GM19023 (cell line): ENCODE measurements around the gene ATG9A.
"Not testable (repeated sequence)": the region's sequence is repeated elsewhere in the genome, so short reads cannot be mapped to it uniquely, and the experiment has no call there.

Source experiments
- ATAC-seq: cut with Tn5 transposase; IDR thresholded peaks from one replicate; pipeline ENCODE4 v1.9.1; 2021; ENCODE audit warnings: mild to moderate bottlenecking, moderate library complexity; ENCODE audit not compliant: unreplicated experiment

Gene ATG9A

DNA sequence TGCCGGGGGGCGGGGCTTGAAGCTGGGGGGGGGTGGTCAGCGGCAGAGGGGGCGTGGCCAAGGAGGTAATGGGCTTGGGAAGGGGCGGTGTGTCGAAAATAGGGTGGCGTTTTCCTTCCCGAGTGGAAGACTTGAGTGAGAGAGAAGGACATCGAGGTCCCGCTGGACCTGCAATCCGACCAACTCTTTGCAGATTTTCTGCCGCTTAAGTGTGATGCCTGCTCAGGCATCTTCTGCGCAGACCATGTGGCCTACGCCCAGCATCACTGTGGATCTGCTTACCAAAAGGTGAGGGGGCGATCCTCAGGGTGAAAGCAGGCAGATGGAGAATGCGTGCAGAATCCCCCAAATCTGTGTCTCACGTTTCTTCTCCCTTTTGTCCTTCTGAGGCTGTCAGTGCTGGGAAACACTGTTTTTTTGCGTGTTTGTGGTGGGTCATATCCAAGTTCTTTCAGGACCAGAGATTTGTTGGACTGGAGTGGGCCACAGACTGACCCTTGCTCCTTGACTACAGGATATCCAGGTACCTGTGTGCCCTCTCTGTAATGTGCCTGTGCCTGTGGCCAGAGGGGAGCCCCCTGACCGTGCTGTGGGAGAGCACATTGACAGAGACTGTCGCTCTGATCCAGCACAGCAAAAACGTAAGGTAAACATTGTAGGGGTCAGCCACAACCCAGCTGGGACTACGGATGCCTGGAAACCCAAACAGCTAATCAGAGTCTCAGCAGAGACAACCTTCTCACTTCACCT lies 22.1 kb downstream of the ATG9A start:
- no peak for ATAC-seq

DNA sequence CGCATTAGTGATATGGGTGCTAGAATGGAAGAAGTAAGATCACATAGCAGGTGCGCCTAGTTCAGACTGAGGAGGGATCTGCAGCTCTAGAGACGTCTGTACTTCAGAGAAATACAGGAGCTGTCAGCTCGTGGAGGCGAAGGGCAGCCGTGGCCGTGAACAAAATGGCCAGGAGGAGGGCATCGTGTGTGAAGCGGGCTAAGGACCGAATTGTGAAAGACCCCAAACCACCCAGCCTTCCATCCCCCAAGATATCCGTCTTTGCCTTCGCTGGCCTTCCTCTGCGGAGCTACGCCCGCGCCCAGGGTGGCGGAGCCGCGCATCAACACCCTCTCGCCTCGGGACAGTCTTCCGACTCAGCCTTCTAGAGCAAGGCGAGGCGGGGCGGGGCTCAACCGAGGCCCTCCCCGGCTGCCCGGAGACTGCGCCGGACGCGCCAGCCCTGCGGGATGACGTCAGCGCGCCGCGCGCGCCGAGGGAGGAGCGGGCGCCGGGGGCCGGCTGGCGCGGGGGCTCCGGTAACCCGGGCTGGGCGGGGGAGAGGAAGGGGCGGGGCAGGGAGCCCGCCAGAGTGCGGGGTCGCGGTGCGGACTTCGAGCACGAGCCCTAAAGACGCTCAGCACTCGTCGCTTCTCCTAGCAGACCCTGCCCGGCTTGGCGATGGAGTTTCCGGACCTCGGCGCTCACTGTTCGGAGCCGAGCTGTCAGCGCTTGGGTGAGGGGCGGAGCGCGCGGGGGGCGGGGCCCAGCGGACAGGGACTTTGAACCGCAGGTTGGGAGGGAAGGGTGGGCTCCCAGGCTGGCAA lies 22.9 kb downstream of the ATG9A start, which contains the start of gene ZFAND2B:
TSS of gene ZFAND2B (plus strand) at position 455 of the 806 bp plus-strand sequence. CDS start at position 661, 206 bp downstream.
- peak; percentile 97 for ATAC-seq

DNA sequence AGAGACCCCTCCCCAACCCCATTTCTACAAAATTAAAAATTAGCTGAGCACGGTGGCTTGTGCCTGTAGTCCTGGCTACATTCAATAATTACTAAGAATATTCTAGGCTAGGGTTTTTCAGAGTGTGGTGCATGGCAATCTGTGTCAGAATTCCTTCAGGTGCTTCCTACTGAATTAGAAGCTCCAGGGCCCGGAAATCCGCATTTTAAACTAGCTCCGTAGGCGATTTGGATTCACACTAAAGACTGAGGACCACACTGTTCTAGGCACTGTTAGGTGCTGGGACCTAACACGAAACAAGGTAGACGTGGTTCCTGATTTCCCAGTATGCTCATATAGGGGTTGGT lies 23.5 kb downstream of the ATG9A start:
- no peak for ATAC-seq

DNA sequence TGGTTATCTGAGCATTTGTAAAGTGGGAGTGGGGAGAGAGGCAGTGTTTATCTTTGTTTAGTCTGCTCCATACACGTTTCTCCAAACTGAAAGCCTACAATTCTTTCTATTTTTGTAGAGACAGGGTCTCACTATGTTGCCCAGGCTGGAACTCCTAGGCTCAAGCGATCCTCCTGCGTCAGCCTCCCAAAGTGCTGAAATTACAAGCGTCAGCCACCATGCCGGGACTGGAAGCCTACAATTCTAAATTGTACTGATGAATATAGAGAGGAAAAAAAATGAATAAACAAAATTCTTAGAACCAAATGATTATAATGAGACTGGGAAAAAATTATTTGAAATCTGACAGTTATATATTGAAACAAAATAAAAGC lies 24.3 kb downstream of the ATG9A start:
- no peak for ATAC-seq

DNA sequence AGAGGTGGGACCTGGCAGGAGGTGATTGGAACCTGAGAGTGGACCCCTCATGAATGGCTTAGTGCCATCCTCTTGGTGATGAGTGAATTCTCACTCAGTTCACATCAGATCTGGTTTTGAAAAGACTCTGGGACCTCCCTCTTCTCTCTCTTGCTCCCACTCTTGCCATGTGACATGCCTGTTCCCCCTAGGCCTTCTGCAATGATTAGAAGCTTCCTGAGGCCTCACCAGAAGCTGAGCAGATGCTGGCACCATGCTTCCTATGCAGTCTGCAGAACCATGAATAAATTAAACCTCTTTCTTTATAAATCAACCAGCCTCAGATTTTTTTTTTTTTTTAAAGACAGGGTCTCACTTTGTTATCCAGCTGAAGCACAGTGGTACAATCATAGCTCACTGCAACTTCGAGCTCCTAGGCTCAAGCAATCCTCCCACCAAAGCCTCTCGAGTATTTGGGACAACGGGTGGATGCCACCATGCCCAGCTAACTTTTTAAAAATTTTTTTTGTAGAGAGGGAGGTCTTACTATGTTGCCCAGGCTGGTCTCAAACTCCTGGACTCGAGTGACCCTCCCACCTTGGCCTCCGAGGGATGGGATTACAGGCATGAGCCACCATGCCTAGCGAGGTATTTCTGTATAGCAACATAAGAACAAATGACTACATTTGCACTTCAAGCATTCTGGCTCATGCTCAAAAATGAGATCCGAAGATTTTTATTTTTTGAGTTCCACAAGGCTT lies 24.8 kb downstream of the ATG9A start:
- ATAC-seq: no peak

DNA sequence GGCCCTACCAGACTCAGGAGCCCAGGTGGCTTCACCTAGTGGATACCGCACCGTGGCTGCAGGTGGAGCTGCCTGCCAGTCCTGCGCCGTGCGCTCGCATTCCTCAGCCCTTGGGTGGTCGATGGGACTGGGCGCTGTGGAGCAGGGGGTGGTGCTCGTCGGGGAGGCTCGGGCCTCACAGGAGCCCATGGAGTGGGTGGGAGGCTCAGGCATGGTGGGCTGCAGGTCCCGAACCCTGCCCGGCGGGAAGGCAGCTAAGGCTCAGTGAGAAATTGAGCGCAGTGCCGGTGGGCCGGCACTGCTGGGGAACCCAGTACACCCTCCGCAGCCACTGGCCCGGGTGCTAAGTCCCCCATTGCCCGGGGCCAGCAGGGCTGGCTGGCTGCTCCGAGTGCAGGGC lies 28.1 kb downstream of the ATG9A start:
- ATAC-seq: not testable (repeated sequence)

DNA sequence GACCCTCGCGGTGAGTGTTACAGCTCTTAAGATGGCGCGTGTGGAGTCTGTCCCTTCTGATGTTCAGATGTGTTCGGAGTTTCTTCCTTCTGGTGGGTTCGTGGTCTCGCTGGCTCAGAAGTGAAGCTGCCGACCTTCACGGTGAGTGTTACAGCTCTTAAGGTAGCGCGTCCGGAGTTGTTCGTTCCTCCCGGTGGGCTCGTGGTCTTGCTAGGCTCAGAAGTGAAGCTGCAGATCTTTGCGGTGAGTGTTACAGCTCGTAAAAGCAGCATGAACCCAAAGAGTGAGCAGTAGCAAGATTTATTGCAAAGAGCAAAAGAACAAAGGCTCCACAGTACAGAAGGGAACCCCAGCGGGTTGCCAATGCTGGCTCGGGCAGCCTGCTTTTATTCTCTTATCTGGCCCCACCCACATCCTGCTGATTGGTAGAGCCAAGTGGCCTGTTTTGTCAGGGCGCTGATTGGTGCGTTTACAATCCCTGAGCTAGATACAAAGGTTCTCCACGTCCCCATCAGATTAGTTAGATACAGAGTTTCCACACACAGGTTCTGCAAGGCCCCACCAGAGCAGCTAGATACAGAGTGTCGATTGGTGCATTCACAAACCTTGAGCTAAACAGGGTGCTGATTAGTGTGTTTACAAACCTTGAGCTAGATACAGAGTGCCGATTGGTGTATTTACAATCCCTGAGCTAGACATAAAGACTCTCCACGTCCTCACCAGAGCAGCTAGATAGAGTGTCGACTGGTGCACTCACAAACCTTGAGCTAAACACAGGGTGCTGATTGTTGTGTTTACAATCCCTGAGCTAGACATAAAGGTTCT lies 28.7 kb downstream of the ATG9A start:
- ATAC-seq: not testable (repeated sequence)

DNA sequence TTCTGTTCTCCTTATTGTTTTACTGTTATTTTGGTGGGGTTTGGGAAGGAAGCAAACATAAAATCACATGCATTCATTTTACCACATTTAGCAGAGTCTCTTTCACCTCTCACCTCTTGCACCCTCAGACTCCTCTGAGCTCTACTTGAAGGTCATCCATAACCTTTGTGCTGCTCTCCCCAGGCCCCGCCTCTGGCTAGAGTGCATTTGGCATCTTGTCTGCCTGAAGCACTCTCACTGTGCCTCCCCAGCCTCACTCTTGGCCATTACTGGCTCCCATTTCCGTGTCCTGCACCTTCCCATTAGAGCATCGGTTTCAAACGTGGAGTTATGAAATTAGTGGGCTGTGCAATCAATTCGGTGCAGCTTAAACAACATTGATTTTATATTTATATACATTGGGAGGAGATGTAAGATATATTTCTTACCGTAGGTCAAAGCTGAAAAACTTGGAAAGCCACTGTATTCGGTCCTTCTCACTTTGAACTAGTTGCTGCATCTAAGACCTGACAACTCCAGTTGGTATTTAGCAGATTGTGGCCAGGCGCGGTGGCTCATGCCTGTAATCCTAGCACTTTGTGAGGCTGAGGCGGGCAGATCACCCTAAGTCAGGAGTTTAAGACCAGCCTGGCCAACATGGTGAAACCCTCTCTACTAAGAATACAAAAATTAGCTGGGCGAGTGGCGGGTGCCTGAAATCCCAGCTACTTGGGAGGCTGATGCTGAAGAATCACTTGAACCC lies 29.8 kb downstream of the ATG9A start:
- no peak for ATAC-seq

DNA sequence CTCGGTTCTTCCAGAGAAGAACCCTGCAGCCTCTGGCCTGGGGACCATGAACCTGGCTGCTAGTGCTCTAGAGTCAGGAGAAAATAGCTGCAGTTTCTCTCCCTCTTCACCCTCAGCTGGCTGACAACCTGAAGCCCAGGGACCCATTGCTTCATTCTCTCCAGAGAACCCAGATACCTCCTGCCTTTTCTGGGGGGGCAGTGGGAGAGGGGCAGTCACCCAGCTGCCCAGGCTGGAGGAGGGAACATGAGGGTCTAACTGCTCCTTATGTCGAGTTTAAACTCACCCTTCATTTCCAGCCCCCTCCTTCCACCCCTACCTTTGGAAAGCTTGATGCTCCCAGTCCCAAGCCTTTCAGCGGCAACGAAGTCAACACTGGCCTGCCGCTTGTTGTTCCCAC lies 30.5 kb downstream of the ATG9A start:
- ATAC-seq: no peak

DNA sequence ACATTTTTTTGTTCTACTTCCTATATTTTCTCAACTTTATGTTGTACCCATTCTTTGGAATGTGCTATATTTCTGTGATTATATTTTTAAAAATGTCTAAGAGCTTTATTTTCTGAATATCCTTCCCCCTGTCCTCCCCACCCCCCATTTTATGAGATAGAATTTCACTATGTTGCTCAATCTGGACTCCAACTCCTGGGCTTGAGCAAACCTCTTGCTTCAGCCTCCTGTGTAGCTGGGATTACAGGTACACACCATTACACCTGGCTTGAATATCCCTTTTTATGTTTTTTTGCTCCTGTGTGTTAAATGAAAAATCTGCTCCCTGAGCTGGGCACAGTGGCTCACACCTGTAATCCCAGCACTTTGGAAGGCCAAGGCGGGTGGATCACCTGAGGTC lies 32.0 kb downstream of the ATG9A start:
- ATAC-seq: no peak

DNA sequence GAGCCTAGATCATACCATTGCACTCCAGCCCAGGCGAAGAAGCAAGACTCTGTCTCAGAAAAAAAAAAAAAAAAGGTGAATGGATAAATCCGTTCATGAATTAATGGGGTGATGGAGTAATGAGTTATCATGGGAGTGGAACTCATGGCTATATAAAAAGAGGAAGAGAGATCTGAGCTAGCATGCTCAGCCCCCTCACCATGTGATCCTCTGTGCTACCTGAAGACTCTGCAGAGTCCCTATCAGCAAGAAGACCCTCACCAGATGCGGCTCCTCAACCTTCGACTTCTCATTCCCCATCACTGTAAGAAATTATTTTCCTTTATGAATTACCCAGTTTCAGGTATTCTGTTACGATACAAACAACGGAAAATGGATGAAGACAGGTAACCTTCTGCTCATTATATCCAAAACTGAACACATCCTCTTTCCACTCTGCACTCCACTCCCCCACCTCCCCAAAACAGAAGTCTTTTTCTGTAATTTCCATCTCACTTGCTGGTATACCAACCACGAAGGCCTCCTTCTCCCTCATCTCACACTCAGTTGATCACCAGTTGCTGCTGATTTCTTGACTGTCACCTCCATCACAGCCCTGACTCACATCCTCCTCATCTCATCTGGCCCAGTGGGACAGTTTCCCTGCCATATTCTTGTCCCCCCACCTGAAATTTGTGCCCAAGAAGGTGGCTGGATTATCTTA lies 42.5 kb downstream of the ATG9A start:
- ATAC-seq: no peak

DNA sequence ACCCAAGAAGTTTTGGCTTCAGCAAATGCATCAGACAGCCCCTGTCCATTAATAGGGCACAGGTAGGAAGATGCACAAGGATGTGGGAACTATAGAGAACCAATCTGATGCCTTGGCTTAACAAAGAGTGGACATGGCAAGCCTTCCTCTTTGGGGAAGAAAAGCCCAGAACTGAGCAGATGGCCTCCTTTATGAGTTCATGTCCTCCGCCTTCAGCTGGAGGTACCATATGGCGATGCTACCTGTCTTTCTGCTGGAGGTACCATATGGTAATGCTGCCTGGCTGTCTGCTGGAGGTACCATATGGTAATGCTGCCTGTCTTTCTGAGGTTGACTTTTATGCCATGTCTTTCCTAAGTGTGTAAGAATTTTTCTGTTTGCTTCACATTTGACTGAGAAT lies 45.3 kb downstream of the ATG9A start:
- ATAC-seq: no peak

DNA sequence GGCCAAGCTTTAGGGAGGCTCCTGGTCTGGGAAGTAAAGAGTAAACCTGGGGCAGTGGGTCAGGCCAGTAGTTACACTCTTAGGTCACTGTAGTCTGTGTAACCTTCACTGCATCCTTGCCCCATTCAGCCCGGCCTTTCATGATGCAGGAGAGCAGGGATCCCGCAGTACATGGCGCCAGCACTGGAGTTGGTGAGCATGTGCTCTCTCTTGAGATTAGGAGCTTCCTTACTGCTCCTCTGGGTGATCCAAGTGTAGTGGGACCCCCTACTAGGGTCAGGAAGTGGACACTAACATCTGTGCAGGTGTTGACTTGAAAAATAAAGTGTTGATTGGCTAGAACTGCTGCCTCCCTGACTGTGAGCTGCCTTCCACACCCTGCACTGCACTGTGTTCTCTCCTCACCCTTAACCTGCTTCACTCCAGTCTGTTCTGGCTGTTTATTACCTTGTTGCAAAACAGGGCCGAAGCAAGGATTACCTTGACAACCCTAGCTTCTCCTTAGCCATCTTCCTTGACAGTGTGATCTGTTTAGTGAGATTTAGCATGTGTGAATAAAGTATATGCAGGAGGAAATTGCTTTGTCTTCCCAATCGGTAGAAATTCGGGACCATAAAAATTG lies 46.2 kb downstream of the ATG9A start:
- no peak for ATAC-seq

DNA sequence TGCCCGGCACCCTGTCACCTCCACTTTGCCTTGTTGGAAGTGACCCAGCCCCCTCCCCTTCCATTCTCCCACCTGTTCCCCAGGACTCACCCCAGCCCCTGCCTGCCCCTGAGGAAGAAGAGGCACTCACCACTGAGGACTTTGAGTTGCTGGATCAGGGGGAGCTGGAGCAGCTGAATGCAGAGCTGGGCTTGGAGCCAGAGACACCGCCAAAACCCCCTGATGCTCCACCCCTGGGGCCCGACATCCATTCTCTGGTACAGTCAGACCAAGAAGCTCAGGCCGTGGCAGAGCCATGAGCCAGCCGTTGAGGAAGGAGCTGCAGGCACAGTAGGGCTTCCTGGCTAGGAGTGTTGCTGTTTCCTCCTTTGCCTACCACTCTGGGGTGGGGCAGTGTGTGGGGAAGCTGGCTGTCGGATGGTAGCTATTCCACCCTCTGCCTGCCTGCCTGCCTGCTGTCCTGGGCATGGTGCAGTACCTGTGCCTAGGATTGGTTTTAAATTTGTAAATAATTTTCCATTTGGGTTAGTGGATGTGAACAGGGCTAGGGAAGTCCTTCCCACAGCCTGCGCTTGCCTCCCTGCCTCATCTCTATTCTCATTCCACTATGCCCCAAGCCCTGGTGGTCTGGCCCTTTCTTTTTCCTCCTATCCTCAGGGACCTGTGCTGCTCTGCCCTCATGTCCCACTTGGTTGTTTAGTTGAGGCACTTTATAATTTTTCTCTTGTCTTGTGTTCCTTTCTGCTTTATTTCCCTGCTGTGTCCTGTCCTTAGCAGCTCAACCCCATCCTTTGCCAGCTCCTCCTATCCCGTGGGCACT lies 46.9 kb downstream of the ATG9A start:
- no peak for ATAC-seq

DNA sequence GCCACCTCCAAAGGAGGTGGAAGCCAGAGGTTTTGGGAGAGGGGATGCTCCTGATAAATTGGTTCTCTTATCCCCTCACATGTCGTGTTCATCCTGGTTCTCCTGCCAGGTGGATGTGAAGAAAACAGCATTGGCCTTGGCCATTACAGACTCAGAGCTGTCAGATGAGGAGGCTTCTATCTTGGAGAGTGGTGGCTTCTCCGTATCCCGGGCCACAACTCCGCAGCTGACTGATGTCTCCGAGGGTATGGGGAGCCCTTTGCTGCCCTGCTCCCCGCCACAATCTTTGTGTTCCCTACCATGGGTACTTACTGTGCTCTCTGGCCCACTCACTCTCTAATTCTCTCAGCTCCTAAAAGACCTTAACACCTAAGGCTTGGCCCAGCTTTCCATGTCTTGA lies 47.9 kb downstream of the ATG9A start:
- no peak for ATAC-seq

DNA sequence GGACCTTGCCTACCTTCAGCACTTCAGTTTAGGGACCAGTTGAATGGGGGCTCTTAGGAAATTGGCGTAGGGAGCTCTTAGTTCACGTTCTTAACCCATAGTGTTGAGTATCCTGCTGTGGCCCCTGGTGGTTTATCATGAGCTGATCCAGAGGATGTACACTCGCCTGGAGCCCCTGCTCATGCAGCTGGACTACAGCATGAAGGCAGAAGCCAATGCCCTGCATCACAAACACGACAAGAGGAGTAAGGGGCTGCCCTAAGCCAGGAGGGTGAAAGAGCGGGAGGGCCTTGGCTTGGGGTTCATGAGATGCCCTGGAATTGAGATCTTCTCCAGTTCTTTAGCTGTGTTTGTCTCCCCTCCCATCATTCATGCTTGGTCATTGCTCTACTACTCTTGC lies 48.5 kb downstream of the ATG9A start:
- ATAC-seq: no peak

DNA sequence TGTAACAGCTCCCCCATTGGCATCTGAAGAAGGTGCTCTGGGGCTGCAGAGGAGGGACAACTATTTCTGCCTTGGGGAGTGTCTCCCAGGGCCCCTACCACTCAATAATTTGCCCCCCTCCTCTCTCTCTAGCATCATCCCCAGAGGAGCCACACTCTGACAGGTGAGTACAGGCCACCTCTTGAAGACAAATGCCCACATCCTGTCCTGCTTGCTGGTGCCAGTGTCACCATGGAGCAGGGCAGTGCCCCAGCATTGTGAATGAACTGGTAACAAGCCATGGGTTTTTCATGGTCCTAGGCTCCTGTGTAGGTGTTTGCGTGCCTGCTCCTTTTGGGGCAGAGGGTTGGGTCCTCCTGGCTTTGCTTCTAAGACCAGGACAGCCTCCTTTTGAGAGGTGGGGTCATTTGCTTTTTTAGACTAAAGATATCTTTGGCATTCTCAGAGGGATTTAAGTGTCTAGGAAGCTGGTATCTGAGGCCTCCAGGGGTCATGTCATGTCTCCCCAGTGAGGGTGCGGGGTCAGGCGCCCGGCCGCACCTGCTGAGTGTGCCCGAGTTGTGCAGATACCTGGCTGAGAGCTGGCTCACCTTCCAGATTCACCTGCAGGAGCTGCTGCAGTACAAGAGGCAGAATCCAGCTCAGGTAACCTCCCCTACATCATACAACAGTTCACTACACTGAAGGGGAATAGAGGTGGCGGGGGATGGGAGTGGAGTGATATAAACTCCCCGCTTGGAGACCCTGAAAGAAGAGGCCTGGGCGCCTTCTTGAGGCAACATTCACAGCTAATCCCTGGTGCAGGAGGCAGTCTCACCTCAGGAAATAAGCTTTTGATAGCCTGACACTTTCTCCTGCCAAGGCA lies 49.6 kb downstream of the ATG9A start:
- ATAC-seq: no peak
